Stimulated activated CD8-positive, alpha-beta memory T cell treated with anti-CD3 and anti-CD28 coated beads, Interleukin-12 subunit alpha, Interleukin-12 subunit beta, amount 100 ng/mL, for 24 hours (primary cell): ENCODE results near the gene GPBP1.
A peak's percentile ranks its signal among the peaks of the same experiment; 100 is the strongest.
"Not testable (repeated sequence)": the region's sequence is repeated elsewhere in the genome, so short reads cannot be mapped to it uniquely, and the experiment has no call there.

Experiments used
- DNase-seq: peaks from one replicate; pipeline ENCODE4 v3.0.0-alpha.2; 2020; ENCODE audit errors: extremely low read depth

GPBP1 gene, protein sequence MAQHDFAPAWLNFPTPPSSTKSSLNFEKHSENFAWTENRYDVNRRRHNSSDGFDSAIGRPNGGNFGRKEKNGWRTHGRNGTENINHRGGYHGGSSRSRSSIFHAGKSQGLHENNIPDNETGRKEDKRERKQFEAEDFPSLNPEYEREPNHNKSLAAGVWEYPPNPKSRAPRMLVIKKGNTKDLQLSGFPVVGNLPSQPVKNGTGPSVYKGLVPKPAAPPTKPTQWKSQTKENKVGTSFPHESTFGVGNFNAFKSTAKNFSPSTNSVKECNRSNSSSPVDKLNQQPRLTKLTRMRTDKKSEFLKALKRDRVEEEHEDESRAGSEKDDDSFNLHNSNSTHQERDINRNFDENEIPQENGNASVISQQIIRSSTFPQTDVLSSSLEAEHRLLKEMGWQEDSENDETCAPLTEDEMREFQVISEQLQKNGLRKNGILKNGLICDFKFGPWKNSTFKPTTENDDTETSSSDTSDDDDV

DNA sequence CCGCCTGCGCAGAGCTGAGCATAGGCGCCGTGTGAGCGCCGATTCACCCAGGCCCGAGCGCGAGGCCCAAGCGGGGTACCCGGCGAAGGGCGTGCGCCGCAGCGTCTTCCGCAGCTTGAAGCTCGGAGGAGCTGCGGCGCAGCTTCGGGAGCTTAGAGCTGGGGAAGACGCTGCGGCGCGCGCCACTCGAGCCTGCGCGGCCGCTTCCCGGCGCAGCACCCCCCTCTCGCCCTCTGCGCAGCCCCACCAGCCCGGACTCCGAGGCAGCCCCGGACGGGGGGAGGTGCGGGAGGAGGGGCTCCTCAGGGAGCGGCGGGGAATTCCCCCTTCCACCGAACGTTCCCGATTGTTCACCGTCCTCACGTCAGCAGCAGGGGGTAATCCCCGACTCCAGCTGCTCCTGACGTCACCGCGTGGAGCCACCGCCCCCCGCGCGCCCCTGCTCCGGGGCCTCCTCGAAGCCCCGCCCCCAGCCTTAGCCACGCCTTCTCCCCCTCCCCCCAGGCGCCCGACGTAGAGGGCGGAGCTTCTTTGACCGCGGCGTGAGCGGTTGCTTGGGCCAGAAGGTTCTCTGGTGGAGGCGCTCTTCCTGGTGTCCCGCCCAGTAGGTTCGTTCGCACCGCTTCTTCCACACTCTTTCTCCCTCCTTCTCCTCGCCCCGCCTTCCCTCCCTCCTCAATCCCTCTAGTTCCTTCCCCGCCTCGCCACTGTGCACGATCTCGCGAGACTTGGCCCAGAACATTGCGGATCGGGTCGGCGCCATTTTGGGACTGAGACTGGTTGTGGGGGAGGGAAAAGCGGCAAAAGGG, at the start of gene GPBP1:
GPBP1 (plus strand) TSS at position 741 of the 809 bp plus-strand sequence. CDS start 40,072 bp downstream, outside the sequence.
- peak; percentile 91 for DNase-seq

DNA sequence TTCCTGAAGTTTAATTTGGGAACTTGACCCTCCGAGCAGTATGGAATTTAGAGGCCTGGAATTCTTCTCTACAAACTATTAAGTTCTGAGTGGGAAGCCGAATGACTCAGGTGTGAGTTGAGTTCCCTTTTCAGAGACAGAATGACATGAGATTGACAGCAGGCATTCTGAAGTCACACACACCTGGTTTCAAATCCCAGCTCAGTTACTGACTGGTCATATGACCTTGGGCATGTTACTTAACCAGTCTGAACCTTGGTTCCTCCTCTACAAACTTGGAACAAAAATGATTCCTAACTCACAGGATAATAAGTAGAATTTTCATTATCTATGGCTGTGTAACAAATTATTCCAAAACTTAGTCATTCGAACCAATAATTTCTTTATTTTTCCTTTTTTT, 45.5 kb upstream of the GPBP1 start:
- no peak for DNase-seq

DNA sequence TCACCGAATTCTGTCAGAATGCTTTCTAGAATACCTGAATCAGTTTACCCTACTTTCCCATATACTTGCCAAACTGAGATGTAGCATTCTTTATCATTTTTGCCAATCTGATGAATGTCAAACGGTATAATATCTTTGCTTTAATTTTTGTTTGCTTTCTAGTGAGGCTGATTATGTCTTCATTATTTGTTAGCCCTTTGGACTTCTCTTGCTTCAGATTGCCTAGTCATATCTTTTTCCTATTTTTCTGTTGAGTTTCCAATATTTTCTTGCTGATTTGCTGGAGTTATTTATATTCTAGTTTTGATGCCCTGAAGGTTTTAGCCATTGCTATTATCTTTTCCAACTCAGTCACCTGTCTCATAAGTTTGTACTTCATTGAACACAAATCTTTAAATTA, 40.3 kb upstream of the GPBP1 start:
- no peak for DNase-seq

DNA sequence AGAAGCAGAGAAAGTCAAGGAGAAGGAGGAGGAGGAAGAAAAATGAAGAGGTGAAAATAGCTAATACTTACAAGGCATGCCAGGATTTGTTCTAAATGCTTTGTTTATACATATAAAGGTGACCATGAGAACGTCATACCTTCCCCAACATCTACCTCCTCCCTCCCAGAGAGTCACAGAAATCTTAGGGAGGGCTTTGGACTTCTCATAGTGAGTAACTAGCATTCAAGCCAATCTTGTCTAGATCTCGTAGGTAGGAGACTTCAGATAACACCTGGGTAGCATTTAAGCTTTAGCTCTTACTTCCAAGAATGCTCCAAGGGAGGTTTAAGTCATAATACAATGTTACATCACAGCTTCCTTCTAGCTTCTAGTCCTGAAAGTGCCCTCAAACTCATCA, 36.5 kb upstream of the GPBP1 start:
- DNase-seq, result no peak

DNA sequence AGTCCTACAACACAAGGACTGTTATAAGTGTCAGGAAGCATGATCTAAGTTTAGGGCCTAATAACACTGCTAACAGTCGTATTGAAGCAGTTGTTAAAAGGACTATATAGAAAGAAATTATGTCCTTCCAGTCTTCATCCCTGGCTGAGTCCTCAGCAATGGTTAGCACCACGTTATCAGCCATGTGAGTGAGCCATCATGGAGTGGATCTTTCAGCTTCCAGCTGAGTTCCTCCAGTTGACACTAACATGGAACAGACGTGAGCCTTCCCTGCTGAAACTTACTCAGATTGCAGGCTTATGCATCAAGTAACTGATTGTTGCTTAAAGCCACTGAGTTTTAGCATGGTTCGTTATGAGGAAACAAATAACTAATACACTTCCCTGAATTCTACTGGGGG, 21.5 kb upstream of the GPBP1 start:
- no peak for DNase-seq

DNA sequence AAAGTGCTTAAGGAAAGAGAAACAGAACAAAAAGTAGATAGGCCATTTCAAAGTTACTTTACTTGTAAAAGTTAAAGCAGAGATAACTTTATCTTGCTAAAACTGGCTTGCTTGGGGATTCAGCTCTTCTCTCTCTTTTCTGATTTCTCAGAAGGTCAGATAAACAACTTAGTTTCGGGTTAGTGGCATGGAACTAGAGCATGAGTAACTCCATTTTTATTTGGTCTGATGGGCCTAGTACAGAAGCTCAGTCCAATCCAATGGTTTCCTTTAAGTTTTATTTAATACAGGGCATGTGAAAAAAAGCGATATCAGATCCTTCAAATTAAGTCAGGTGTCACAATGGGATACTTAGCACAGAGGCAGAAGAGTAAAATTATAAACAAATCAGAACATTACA, 18.8 kb upstream of the GPBP1 start:
- DNase-seq, result no peak

DNA sequence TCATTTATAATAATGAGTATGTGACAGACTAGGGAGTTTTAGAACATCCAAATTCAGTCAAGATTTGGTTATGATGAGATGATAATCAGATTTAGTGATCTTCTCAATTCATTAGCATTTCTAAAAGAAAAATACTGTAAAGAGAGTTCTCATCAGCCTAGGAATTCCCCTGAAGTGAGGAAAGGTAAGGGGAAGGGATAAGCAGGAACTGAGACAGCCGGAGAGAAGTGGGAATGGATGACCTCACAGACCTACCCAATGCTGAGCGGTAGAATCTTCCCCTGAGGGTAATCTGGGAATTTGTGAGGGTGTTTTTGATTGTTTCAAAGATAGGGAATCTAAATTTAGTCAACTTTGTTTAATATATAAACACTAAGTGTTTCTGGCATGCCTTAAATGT, 16.7 kb upstream of the GPBP1 start:
- no peak for DNase-seq

DNA sequence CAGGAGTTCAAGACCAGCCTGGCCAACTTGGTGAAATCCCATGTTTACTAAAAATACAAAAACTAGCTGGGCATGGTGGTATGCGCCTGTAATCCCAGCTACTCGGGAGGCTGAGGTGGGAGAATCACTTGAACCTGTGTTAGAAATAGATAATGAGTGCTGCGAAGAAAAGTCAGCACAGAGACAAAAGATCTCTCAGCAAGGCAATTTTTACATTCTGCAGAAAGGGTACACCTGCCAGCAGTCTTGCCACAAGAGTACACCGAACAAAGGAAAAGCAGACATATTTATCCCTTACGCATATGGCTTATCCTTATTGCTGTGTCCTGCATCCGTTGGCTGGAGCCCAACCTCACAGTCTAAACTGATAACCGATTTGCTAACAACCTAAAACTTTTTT, 16.2 kb upstream of the GPBP1 start:
- no peak for DNase-seq

DNA sequence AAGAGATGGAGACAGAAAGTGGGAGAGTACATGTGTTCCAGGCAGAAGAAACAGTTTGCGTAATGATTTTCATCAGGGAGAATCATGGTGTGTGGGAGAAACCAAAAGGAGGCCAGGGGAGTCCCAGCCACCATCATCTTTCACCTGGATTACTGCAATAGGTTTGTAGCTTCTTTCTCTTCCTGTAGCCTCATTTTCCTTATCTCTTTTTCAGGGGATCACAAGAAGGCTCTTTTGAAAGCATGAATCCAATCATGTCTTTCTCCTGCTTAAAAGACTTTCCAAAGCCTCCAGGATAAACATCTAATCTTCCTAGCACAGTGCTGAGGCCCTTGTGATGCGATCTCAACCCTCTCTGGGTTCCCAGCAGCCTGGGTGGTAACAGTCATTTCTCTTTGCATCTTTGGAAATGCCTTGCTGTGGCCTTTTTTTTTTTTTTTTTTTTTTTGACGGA, 10.3 kb upstream of the GPBP1 start:
- DNase-seq, result no peak

DNA sequence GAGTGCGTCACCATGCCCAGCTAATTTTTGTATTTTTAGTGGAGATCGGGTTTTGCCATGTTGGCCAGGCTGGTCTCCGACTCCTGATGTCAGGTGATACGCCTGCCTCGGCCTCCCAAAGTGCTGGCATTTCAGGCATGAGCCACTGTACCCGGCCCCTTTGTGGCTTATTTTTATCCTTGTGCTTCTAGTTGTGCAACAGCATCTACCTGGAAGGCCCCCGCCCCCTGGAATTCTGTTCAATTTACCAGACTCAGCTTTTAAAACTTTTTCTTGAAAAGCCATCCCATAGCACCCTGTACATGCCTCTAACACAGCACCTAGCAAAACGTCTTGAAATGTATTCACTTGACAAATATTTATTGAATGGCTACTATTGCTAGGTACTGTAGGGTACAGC, 9.7 kb upstream of the GPBP1 start:
- no peak for DNase-seq

DNA sequence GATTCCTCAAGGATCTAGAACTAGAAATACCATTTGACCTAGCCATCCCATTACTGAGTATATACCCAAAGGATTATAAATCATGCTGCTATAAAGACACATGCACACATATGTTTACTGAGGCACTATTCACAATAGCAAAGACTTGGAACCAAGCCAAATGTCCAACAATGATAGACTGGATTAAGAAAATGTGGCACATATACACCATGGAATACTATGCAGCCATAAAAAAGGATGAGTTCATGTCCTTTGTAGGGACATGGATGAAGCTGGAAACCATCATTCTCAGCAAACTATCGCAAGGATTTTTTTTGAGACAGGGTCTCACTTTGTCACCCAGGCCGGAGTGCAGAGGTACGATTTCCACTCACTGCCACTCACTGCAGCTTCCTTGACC, 8.7 kb upstream of the GPBP1 start:
- not testable (repeated sequence) for DNase-seq

DNA sequence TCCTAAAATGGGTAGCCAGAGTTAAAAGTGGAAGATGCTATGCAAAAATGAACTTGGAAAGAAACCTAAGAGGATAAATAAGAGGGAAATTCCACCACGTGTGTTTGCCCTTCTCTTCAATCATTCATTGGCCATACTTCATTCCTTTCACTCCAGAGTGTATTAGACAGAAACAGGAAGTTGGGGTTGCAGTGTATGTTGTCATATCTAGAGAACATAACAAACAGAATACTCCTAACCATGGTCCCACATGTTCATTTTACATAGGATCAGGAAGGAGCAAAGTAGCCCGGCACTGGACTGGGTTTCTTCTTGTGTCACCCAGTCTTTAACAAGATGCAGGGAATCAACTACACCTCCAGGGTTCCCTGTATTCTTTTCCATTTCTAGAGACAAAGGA, 7.6 kb upstream of the GPBP1 start:
- no peak for DNase-seq

DNA sequence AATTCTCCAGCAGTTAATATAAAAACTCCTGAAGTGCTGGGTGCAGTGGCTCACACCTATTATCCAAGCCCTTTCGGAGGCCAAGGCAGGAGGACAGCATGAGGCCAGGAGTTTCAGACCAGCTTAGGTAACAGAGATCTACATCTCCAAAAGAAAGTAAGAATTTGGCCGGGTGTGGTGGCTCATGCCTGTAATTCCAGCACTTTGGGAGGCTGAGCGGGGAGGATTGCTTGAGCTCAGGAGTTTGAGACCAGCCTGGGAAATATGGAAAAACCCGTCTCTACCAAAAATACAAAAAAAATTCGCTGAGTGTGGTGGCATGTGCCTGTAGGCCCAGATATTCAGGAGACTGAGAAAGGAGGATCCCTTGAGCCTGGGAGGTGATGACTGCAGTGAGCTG, 6.7 kb upstream of the GPBP1 start:
- no peak for DNase-seq

DNA sequence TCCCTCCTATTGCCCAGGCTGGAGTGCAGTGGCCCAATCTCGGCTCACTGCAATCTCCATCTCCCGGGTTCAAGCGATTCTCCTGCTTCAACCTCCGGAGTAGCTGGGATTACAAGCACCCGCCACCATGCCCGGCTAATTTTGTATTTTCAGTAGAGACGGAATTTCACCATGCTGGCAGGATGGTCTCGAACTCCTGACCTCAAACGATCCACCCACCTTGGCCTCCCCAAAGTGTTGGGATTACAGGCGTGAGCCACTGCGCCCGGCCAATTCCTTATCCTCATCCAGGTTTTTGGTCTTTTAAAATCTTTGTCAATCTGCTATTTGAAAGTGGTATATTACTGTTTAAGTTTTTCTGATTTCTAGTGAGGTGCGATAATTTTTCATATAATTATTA, 3.7 kb upstream of the GPBP1 start:
- not testable (repeated sequence) for DNase-seq

DNA sequence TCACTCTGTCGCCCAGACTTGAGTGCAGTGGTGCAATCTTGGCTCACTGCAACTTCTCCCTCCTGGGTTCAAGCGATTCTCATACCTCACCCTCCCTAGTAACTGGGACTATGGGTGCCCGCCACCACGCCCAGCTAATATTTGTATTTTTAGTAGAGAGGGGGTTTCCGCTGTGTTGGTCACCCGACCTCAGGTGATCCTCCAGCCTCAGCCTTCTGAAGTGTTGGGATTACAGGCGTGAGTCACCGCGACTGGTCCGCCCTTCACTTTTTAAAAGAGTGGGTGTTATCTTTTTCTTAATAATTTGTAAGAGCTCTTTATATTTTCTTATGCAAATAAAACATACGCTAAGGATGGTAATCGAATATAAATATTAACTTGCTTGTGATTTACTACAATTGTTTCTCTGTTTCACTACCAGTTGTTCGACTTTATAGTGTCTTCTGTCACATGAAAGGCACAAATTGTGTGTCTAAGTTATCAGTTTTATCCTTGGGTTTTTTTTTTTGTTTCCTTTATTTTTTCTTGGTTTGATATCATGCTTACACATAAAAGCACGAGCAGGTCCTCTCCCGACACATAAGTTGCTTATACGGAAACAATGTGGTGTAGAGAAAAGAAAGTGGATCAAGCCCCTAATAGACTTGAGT, 1.9 kb upstream of the GPBP1 start:
- no peak for DNase-seq

DNA sequence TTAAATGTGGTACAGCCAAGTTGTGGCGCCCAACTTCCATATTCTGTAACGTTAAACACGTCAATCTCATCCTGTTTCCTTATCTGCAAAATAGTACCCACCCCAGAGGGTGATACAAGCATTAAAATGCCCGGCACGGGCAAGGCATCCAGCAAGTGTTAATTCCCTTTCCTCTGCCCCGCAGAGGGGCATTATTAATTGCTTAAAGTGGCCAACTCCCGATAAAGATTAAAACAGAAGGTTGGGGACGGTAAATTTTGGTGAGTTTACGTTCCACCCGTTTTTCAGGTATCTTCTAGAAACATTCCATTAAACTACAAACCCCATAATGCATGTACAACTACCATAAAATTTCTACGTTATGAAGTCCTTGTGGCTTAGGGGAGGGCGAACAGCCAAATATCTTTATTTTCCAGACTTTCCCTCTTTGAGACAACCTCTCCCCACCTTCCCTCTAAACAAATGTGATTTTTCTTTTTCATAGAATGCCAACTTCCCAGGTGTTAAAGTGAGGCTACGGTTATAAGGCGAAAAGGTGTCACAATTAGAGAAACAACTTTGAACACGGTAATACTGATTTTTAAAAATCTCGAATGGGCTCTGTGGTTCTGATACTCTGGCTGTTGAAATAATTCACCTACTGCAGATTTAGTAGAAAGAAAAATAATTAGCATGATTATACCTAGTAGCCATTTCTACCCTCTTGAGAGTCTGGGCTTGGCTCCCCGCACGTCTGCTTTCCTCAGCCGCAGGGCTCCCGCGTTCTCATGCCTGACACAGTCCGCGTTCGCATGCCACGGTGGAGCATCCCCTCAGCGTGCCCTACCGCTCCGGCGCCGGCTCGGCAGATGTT, 1.2 kb upstream of the GPBP1 start:
- DNase-seq, result no peak

DNA sequence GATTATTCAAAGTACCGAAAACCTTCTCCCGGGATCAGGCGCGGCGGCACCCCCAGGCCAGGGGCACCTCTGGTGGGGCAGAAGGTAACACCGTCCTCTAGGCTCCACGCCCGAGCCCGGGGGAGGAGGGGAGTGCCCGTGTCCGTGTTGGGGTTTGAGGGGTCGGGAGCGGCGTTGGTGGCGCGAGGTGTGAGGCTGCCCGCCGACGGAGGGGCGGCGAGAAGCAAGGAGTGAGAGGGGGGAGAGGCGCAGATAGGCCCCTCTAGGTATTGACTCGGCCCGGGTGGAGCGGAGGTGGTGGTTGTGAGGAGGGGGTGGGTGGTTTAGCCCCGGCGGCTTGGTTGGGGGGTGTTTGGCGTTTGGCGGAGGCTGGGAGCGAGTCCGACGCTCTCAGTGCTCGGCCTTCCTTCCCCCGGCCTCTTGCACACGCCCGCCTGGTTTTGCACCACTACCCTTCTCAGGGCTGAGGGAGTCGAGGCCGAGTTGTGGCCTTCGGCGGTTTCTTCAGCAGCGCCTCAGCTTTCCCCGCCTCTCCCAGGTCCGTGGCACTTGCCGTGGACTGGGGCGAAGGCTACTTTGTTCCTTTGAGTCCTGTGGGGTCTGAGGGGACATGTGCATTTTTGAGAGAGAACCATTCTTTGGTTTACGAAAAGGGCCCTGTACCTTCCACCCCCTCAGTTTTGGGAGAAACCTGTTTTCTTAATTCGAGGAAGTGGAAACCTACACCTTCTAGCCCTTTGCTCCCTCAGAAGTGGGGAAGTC, 450 bp downstream of the GPBP1 start:
- no peak for DNase-seq

DNA sequence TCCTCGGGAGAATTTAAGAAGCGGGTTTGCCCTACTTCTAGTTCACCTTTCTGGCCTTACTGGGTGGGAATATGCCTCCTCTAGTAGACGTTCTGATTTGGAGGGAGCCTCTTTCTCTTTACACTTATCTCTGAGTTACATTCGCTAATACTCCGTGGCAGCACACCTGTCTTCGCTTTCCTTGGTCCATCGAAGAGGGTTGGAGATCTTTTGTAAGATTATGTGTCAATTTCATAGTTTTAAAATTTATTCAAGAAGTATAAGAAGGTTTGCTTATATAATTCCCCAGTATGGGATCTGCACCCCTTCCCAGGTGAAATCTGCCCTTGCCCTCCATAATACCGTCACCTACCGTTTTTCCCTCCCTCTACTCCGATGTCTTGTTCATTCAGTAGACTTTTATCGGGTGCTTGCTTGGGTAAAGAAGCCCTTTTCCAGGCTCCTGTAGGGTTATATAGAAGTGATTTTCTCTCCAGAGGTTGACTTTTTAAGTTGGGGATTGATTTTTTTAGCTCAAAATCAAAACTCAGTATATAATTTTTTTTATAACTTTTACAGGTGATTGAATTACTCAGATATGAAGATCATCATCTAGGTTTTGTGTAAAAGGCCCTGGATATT, 1.1 kb downstream of the GPBP1 start:
- DNase-seq, result no peak

DNA sequence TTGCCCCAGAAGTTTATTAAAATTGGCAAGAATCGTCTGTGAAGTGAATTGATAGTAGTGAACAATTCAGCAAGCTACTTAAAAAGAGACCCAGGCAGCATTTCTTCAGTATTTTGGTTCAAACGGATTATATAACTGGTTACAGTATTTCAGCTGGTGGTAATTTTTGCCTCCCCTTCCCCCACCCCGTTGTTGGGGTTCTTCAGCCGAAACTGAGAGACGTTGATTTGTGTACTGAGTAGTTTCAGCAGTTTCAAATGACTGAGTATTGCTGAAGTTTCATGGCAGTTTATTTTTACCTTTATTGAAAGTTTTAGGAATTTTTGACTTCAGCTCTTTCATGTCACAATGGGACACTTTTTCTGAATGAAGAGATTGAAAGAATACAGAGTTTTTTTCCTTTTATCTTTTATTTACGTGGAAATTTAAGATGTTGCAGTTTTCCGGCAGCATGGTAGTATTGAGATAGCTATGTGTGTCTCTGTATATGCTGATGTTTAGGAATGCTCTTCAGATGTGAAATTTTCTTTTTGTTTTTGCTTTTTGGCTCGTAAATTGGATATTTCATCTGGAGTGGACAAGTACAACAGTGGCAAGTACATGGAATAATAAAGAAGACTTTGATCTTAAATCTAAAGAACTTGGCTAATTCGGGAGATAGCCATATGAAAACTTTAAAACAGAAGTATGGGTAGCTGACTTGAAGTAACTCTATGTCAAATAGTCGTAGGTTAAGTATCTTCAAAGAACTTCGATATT, 1.9 kb downstream of the GPBP1 start:
- DNase-seq, result peak; percentile 24
